HG02973 (cell line): Measurements from ENCODE around the gene TFCP2L1.
"Not testable (repeated sequence)": the region's sequence is repeated elsewhere in the genome, so short reads cannot be mapped to it uniquely, and the experiment has no call there.

ENCODE experiments used
- ATAC-seq: cut with Tn5 transposase; IDR thresholded peaks from one replicate; pipeline ENCODE4 v1.9.1; 2021; ENCODE audit warnings: moderate library complexity; ENCODE audit not compliant: unreplicated experiment

Gene TFCP2L1

DNA sequence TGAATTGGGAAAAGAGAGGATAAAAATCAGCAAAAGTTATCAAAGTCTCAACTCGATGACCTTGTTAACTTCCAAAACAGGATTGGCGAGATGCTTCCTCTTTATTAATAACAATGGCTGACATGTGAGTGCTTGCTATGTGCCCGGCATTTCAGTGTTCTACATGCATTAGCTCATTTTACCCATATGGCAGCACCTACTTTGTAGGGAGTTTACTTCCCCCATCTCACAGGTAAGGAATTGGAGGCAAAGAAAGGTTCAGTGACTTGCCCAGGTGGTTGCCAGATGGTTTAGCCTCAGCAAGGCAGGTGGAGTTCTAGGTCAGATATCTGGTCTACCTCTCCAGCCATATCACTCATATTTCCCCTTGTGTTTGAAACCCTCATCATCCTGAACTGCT, 12.4 kb downstream of the TFCP2L1 start:
- ATAC-seq: no peak

DNA sequence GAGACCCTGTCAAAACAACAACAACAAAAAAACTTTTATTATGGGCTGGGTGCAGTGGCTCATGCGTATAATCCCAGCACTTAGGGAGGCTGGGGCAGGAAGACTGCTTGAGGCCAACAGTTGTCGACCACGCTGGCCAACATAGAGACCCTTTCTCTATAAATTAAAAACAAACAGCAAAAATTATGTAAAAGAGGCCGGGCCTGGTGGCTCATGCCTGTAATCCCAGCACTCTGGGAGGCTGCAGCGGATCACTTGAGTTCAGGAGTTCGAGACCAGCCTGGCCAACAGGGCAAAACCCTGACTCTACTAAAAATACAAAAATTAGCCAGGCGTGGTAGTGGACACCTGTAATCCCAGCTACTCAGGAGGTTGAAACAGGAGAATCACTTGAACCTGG, 15.6 kb downstream of the TFCP2L1 start:
- ATAC-seq: not testable (repeated sequence)

DNA sequence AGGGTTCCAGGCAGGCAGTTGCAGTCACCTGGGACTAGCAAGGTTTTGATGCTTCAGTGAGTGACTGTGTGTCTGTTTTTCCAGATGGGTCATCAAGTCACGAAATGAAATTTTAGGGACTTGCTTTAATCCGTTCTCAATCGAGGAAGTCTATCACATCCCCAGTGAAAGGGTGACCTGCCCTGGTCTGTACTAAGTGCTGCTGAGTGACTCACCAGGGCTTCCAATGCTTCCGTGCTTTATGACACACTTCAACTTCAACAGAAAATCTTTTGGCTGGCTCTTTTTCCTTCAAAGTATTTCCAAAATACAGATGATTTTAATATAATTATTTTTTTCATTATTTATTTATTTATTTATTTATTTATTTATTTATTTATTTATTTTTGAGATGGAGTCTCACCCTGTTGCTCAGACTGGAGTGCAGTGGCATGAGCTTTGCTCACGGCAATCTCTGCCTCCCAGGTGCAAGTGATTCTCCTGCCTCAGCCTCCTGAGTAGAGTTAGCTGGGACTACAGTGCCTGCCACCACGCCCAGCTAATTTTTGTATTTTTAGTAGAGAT, 18.4 kb downstream of the TFCP2L1 start:
- ATAC-seq: no peak

DNA sequence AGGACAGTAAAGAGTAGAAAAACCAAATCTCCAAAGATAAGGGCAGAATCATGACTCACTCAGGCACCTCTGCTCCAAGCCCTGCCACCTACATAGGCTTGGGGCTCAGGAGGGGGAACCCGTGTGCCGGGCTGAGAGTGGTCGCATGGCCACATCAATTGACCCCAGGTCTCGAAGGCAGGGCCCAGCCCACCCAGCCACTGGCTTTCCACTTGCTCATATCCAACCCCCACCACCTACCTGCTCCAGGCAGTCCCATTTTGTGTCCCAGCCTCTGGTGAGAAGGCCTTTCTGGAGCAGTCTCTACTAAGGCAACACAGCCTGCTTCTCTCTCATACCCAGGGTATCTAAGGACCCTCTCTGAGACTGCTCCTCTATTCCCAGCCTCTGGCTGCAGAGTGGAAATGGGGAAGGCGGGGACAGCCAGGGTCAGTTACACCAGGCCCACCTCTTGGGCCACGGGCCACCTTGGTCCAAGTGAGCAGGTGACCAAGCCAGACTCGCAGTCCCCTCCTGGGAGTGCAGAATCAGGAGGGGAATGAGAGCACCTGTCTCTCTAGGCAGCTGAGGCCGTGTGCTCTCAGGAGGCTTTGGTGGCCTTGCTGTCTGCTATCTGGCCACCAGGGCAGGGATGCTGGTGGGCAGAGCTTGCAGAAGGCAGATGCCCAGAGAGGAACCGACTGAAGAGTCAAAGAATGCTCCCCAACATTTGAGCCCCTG, 20.8 kb downstream of the TFCP2L1 start:
- no peak for ATAC-seq

DNA sequence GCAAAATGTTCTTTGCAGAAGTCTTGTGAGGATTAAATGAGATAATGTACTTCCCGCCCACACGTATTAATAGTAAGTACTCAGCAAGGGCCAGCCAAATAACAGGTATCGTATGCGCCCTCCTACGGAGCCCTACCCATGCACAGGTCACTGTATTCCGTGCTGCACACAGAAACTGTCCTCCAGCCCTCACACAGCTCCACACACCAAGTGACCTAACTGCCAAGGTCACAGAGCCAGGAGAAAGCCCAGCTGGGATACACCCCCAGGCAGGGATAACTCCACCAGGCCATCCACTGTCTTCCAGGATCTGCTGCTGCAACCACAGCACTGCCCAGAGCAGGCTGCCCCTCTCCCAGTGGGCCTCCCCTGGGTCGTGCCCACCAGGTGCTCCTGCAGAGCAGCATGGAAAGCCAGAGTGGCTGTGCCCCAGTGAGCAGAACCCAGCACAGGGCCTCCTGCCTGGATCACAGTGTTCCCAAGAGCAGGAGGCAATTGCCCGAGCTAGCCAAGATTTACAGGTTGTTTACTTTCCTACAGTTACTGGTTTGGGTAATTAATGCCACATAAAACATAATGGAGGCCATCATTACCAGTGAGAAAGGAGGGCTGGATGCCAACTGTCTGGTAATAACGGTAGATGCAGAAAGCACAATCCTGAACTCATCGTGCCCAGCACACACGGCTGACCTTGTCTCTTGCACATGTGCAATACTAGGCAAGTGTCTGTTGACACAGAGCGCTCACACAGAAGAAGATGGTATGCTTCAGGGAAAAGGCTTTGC, 24.4 kb downstream of the TFCP2L1 start:
- no peak for ATAC-seq

DNA sequence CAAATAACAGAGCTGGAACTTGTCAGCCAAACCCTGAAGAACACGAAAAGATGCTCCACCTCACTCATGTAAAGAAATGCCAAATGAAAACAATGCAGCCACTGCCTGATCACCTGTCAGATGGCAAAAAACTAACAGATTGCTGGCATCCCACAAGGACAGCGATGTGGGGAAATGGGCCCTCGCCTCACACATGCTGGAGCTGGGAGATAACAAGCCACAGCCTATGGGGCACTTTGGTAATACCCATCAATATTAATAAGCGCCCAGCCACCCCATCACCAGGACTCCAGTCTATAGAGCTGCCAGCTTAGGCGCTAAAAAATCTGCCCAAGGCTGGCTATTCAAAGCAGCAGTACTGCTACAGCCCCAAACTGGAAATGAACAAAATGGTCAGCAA, 27.0 kb downstream of the TFCP2L1 start:
- ATAC-seq: no peak

DNA sequence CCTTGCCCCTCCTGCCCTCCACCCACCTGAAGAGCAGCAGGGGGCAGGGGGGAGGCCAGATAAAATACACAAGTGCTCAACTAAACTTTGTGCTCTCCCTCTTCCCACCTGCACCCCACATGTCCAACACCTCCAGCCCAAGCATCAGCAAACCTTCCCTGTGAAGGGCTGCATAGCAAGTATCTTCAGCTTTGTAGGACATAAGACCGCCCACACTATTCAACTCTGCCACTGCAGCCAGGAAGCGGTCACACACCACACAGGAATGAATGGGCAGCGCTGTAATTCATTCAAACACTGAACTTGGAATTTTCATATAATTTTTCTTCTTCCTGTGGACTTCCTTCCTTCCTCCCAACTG, 27.5 kb downstream of the TFCP2L1 start:
- no peak for ATAC-seq

DNA sequence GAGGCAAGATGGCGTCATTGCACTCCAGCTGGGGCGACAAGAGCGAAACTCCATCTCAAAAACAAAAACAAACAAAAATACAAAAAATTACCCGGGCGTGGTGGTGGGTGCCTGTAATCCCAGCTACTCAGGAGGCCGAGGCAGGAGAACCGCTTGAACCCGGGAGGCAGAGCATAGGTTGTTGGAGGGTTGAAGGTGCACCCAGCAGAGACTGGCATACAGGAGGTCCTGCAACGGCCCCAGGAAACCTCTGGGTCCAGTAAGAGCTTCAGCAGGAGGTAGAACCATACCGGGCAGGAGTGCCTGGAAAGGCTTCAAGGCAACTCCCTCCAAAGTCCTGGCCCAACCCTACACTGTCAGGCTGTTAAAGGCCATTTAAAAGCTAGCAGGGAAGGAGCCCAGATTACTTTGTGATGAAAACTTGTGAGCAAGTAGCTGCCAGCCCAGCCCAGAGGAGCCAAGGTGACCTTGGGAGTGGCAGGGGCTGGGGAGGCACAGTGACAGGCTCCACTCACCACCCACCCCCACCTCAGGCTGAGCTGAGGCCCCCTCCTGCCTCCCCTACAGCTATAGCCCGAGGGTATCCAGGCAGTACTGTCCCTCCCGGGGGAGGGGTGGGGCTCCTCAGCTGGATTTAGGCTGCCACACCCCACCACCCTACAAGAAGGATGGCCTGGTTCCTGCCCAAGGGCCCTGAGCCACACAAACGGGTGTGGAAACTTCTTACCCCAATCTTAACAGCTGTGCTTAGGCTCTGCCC, 28.1 kb downstream of the TFCP2L1 start:
- ATAC-seq: no peak

DNA sequence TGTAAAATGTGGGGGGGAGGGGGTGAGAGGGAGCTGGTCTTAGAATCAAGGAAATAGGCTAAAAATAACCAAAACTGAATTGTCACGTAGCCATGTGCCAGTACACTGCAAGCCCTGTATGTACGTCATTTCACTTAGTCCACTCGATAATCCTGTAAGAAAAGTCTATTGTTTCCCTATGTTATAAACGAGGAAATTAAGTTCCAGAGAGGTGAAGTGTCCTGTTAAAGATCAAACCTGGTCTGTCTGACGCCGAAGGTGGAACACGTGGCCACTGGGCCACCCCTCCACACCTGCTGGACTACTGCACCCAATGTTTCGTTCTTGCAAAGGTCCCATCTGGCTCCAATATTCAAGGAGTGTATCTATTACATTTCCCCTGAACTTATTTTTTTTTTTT, 29.6 kb downstream of the TFCP2L1 start:
- ATAC-seq: no peak

DNA sequence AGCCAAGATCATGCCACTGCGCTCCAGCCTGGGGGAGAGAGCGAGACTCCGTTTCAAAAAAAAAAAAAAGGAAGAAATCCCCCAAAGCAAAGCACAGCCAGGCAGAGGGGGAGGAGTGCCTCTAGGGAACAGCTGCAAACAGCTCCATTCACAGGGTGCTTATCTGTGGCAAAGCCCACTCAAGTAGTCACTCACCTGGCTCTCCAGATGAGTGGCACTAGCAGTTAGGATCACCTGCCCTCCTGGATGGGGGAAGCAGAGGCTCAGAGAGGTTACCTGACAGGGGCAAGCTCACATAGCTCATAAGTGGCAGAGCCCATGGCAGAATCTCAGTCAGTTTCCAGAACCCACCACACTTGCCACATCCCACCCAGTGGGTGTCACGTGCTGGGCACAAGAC, 30.3 kb downstream of the TFCP2L1 start:
- no peak for ATAC-seq

DNA sequence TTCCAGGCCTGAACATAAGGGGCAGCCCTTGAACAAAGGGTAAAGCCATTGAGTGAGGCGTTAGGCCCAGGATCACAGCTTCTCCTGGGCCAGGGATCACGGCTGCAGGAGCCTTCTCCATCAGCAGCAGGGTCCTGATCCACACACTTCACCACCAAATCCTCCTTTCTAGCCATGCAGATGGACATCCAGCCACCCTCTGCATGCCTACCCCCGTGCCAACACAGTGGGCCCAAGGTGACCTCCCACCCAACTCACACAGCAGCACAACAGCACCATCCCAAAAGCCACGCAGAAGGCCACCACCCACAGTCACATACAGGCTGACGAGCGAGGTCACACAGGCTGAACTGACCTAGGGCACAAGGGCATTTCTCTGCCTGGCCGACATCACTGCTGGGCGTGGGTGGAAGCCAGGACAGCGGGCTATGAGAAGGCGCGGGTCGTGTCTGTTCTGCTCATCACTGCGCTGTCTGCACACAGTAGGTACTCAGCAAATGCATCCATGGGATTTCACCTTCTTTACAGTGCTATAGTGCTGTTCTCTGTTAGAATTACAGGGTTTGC, 31.2 kb downstream of the TFCP2L1 start:
- ATAC-seq: no peak

DNA sequence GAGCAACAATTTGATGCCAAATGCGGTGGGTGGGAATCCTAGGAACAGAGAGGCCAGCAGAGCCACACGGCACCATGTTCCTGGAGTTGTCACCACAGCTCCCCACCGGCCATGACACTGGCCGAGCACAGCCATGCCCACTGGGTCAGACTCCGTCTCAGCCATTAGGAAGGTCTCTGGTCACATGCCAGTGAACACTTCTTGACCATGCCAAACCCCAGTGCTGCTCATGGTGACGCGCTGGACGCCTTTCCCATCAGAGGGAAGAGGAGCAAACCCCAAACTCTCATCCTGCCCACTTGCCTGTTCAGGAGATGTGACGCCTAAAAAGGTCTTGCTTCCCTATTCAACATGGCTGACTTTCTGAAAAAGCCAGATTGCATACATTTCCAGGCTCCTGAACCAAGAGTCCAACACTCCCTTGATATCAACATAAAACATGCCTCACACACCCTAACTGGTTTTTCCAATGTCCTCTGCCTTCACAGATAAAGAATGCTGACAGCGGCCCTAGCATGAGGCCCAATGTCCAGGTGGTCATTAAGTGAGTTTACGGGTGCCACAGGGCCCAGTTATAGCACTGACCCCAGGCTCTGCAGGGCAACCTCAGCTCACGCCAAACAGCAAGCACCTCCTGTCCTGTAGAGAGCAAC, 31.9 kb downstream of the TFCP2L1 start:
- ATAC-seq: no peak

DNA sequence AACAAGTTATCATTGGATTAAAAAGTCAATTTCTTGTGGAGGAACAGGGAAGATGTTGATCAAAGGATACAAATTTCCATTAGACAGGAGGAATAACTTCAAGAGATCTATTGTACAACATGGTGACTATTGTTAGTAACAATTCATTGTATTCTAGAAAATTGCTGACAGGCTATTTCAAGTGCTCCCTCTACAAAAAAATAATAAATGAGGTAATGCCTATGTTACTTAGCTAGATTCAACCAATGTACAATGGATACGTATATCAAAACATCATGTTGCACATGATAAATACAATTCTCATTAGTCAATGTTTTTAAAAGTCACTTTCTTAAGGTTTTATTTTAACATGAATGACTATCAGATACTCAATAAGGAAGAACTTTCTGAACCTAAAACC, 33.5 kb downstream of the TFCP2L1 start:
- ATAC-seq: no peak

DNA sequence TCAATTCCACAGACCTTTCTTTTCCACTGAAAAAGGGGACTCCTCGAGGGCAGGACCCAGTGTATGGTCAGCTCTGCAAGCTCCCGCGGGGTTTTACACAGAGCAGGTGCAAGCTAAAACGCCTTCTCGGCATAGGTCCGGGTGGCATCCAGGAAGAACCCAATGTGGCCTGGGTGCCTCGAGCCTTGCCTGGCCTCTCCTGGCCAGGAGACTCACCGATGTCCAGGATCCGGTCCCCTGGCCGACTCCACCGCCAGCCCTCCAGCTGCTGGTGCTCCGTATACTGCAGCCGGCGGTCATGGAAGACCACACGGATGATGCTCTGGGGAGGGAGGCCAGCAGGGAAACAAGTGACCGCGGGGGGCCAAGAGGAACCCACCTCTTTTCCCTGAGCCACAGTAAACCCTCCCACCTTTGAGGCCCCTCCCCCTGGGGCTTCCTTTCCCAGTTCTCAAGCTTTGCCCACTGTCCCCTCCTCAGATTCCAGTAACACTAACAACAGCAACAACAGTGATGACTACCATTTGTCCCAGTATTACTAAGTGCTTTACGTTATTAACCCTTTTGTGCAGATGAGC, 36.1 kb downstream of the TFCP2L1 start:
- no peak for ATAC-seq

DNA sequence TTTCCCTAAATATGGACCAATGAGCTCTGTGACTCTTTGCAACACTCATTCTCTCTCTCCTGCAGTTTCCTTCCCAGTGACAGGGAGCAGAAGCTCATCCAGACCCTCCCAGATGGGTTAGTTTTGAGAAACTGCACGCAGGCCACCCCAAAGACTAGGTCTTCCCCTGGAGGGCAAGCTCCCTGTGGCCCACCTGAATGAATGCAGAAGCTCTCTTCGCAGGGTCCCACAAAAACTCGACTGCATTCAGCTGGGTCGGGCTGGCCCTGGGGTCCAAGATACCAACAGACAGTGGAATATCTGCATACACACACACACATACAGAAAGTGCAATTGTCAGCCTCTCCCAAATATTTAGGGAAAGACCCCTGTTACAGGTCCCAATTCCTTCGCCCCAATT, 37.0 kb downstream of the TFCP2L1 start:
- no peak for ATAC-seq

DNA sequence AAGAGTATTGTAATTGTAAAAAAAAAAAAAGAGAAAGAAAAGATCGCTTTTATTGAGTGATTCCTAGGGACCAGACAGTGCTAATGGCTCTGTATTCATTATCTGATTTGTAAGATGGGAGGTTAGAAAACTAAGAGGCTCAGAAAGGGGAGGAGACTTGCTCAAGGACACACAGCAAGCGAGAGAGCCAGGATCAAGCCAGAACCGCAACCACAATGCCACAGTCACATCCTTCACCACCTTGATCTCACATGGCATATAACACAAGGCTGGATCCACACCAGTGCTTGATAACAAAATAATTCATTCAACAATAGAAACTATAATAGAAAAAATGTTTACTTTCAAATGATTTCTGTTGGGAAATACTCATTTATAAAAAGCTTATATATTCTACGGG, 37.5 kb downstream of the TFCP2L1 start:
- ATAC-seq: no peak

DNA sequence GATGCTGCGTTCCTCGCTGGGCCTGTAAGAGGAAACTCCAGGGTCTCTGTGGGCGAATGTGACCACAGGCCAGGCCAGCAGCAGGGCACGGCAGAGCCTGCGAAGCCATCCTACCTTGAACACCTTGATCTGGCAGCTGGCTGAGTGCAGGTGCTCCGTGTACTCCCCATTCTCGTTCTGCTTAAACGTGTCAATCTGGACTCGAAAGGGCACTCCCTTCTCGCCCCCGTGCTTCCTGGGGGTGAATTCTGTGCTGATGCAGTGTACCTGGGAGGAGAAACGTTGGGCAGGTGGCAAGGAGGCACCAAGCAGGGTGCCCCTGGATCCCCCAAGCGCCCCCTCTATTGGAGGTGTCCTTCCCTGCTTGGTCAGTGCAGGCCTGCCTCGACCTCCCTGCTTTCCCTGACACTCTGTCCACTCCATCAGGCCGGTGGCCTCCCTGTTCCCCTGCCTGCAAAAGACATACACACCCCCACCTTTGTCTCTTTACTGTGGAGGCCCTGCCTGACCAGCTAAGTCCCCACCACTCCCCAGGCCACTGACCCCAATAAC, 38.2 kb downstream of the TFCP2L1 start:
- ATAC-seq: no peak

DNA sequence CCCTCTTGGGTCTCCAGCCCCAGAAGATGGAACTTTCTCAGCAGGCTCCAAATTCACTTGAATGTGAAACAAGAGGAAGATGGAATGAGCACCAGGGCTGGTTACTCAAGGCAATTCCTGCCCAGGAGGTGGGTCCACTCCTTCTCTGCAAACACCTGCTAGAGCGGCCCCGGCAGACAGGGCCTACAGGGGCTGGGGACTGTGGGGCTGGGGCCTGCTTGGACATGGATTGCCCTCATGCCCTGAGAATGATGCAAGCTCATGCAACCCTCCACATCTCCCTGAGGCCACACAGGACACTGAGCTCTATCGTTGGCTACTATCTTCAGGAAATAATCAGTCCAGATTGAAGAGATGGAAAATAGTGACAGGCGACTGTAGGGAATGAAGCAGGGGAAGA, 39.1 kb downstream of the TFCP2L1 start:
- no peak for ATAC-seq

DNA sequence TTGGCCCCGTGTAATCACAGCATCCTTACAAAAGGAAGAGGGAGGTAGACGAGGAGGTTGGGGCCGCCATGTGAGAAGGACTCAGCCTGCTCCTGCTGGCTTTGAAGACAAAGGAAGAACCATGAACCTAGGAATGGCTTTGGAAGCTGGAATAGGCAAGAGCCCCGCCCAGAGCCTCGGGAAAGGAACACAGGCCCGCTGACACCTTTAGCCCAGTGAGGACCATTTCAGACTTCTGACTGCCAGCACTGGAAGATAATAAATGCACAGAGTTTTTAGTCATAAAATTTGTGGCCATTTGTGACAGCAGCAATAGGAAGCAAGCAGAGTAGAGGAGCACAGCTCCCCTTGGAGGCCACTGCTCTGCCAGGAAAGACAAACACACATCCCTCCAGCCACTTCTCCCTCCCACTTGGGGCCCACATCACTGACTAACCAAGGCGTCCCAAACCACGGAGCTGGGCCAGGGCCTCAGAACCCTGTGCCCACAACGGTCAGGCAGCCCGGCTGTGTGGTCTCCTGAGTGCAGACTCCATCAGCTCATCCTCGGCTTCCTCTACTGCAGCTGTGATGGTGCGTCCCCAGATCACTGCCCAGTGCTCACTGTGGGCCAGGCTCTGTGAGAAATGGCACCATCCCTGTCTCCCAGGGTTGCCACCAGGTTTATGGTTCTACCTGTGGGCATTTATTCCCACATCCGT, 39.7 kb downstream of the TFCP2L1 start:
- no peak for ATAC-seq

DNA sequence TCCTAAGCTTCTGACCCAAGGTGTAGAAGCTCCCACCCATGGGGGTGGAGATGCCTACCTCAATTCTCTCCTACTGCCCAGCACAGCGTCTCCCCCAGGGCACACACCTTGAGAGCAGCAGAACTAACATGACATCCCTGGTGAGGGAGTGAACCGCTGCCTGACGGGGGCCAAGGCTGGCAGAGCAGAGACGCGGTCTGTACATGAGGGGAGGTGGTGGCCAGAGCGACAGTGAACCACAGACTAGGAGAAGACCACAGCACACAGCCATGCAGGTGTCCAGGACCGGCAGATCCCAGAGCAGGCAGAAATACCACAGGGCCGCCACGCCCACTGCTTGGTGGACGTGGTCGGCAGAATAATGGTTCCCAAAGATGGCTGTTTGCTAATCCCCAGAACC, 40.4 kb downstream of the TFCP2L1 start:
- ATAC-seq: no peak
